GM21367 (cell line): Measurements from ENCODE around the gene CDCA3.

Experiments used
- ATAC-seq: cut with Tn5 transposase; IDR thresholded peaks from one replicate; pipeline ENCODE4 v1.9.1; 2021; ENCODE audit not compliant: unreplicated experiment

CDCA3 gene

GRCh38 chr12:6855322-6855721, 4.2 kb upstream of the CDCA3 start:
- ATAC-seq, result no peak

- ATAC-seq, result no peak
Observed at GRCh38 chr12:6854036-6854435, 3.0 kb upstream of the CDCA3 start.

GRCh38 chr12:6853626-6854025, 2.5 kb upstream of the CDCA3 start:
- ATAC-seq, result no peak

DNA sequence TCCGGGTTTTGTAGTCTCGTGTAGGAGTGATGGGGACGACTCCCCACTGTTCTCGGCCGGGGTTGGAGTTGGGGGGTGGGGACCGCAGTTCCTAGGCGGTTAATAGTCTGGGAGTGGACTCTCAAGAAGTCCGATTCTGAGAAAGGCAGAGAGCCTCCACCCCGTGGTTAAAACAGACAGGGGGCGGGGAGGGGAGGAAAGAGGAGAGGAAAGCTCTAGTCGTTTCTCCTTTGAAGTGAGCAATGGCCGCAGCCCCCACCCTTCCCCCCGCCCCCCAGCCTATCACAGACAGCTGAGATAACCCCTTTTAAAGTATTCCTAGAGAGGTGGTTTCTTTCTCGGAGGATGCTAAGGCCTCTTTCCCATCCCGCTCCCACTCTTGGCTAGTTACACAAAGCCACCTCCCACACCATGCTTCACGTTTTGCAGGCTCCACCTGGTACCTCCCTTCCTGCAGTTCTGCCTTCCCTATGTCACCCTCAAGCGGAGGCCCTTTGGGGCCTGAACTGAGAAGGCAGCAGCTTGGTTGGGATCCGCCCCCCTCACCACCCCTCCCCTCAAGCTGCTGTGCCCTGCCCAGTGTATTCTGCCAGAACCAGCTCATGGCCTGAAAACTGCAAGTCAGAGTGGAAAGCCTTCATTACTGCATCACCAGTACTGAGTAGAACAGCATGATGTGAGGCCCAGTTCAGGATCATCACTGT, 1.7 kb upstream of the CDCA3 start:
- ATAC-seq, result no peak

DNA sequence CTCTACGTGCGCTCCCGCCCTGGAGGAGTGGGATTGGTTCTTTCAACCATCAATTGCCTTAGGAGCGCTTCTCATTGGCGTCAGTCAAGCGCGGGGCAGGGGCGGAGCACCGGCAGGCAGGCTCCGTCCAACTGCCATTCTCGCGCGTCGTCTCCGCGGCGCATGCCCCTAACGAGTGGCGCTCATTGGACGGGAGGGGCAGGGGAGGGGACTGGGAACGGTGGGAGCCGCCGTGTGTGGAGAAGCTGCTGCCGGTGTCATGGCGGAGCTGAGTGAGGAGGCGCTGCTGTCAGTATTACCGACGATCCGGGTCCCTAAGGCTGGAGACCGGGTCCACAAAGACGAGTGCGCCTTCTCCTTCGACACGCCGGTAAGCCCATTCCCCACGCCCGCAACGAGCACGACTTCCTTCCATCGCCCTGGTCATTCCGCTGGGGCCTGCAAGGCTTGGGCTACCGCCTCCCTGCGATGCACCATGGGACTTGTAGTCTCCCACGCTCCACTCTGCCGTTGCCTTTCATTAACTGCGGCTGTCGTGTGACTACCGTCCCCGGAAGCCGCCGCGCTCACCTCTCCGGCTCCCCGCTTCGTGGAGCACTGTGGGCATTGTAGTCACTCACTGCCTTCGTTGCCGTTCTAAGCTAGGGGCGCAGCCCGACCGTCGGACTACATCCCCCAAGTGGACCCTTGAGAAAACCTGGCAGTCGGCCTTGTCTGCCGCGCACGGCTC, 1.0 kb upstream of the CDCA3 start, which contains the start of gene USP5:
Gene USP5, plus strand, starts transcription at position 230 of the 730 bp plus-strand sequence. Its CDS starts 30 bp downstream, at position 260.
- peak; percentile 68 for ATAC-seq

DNA sequence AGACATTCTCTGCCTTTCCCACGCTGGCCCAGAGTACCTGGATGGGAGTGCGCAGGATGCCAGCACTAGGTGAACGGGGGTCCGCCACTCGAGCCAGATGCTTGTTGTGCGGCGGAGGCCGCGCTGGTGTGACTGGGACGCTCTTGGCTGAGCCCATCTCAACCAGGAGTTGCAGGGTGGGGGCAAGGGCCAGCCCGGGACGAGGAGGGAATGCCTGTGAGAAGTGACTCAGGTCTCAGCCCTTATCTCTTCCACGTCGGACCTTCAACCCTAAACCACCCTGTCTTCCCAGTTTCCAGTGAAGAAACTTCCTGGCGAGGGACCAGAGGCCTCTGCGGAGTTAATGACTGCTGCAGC, 312 bp downstream of the CDCA3 start:
- no peak for ATAC-seq

GRCh38 chr12:6849976-6850560, 1.0 kb downstream of the CDCA3 start:
- no peak for ATAC-seq

- no peak for ATAC-seq
Observed at GRCh38 chr12:6849427-6849826, 1.7 kb downstream of the CDCA3 start.

GRCh38 chr12:6847676-6848075, 3.4 kb downstream of the CDCA3 start:
- ATAC-seq, result no peak

GRCh38 chr12:6846316-6846869, 4.7 kb downstream of the CDCA3 start:
- ATAC-seq, result no peak

DNA sequence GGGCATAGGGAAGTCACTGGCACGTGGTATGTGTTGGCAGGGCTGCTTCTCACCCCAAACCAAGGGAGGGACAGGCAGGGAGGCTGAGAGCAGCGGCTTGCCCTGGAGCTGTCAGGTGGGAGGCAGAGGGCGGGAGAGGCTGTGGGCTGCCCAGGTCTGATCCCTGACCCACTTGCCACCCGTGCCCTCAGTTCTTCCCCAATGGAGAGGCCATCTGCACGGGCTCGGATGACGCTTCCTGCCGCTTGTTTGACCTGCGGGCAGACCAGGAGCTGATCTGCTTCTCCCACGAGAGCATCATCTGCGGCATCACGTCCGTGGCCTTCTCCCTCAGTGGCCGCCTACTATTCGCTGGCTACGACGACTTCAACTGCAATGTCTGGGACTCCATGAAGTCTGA, 5.7 kb downstream of the CDCA3 start:
- no peak for ATAC-seq

DNA sequence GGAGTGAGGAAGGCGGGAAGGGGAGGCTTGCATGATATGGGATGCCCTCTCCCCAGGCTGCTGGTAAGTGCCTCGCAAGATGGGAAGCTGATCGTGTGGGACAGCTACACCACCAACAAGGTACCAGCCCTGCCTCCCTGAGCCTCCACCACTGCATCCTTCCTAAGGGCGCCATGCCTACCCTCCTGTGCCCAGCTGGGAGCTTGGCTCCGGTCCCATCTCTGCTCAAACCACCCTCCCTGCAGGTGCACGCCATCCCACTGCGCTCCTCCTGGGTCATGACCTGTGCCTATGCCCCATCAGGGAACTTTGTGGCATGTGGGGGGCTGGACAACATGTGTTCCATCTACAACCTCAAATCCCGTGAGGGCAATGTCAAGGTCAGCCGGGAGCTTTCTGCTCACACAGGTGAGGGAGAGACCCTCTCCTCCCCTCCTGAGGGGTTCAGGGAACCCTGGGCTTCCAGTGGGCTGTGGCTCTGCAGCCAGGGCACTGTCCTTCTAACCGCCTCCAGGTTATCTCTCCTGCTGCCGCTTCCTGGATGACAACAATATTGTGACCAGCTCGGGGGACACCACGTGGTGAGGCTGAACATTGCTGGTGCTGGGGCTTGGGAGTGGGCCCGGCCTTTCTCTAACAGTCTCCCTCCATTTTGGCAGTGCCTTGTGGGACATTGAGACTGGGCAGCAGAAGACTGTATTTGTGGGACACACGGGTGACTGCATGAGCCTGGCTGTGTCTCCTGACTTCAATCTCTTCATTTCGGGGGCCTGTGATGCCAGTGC, 7.8 kb downstream of the CDCA3 start:
- ATAC-seq, result no peak

DNA sequence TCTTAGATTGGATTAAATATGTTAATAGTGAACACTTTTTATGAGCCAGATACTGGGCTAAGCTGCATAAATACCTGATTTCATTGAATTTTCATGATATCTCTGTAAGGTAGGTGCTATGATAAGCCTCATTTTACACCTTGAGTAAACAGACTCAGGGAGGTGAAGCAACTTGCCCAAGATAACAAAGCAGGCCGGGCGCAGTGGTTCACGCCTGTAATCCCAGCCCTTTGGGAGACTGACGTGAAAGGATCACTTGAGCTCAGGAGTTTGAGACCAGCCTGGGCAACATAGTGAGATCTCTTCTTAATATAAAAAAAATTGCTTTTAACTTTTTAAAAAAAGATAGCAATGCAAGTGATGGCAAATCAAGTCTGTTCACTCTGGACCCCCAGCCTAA, 9.0 kb downstream of the CDCA3 start:
- ATAC-seq, result no peak

DNA sequence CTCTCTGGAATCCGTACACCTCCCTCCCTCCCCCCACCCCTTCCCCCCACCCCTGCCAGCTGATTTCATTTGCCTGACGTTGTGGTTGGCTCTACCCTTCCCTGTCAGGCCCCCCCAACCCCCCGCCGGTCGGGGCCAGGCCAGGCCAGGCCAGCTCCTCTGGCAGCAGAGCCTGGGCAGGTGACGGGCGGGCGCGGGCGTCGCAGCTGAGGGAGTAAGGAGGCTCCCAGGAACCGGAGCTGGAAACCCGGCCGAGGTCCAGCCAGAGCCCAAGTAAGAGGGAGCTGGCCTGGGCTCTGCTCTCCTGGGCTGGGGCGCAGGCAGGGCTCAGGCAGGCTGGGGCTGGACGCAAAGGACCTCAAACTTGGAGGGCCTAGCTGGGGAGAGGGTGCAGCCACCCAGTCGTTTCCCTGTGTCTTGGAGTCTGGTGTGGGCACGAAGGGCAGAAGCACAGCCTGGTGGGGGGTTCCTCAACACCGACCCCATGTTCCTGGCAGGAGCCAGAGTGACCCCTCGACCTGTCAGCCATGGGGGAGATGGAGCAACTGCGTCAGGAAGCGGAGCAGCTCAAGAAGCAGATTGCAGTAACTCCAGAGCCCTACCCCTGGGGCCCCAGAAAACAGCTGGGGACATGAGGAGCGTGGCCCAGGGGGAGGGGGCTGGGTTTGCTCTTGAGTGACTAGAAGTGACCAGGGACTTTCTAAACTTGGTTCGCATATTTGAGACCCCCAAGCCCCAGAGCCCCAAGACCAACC, 10.1 kb downstream of the CDCA3 start, which contains the start of gene GNB3:
Gene GNB3, plus strand, starts transcription at position 165 of the 755 bp plus-strand sequence. Its CDS starts 363 bp downstream, at position 528.
- no peak for ATAC-seq

DNA sequence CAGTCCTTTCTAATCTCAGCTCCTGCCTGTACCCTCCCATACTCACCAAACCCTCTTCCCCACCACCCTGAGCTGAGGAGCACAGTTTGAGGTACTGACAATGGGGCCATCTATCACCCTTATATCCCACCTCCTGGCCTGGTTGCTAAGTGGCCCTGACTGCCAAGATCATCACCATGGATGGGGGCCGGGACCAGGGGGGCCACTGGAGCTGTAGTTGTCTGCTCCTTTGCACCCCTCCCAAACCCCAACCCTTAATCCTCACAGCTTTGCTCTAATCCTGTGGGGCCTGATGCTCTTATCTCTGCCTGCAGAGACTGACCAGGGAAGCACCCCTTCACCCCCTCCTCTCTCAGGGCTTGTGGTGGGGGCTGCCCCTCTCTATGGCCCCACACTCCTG, 10.8 kb downstream of the CDCA3 start:
- ATAC-seq, result no peak

DNA sequence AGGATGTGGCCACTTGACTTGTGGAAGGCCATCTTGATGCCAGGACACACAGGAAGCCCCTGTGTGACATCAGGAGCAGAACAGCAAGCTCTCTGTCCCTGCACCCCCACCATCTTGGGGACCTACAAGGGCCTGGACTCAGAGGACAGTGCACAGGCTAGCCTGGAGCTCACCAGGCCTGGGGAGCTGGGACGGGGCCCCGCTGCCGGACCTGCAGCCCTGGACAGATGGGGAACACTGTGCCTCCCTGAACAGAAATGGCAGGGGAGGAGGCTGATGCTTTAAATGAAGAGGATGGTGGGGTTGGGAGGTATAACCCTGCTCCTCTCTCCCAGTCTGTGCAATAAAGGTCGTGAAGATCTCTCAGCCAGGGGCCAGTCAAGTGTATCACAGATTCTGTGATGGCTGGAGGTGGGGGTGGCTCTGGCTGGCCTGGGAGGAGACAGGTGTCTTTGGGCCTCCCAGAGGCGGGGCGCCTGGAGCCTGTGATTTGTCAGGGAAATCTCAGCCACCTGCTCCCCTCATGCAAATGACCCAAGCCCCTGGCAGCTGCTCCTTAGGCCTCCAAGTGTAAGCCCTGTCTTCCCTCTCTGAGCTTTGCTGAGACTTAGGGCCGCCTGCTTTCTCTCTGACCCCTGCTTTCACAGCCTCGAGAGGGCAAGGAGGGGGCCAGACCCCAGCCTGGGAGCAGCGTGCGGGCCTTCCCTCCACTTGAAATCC, 11.4 kb downstream of the CDCA3 start:
- peak; percentile 52 for ATAC-seq

DNA sequence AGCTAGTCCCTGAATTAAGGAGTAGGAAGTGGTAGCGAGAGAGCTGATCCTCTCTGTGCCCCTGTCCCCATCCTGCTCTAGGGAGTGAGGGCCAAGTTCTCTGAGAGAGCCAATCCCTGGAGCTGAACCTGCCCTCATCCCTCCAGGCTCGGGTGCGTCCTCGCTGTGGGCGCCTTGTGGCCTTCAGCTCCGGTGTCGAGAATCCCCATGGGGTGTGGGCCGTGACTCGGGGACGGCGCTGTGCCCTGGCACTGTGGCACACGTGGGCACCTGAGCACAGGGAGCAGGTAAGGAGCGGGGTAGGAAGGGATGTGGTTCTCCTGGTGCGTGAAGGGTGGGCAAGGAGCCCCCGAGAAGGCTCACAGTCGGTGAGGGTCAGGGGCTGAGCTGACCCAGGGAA, 12.2 kb downstream of the CDCA3 start:
- ATAC-seq, result no peak

DNA sequence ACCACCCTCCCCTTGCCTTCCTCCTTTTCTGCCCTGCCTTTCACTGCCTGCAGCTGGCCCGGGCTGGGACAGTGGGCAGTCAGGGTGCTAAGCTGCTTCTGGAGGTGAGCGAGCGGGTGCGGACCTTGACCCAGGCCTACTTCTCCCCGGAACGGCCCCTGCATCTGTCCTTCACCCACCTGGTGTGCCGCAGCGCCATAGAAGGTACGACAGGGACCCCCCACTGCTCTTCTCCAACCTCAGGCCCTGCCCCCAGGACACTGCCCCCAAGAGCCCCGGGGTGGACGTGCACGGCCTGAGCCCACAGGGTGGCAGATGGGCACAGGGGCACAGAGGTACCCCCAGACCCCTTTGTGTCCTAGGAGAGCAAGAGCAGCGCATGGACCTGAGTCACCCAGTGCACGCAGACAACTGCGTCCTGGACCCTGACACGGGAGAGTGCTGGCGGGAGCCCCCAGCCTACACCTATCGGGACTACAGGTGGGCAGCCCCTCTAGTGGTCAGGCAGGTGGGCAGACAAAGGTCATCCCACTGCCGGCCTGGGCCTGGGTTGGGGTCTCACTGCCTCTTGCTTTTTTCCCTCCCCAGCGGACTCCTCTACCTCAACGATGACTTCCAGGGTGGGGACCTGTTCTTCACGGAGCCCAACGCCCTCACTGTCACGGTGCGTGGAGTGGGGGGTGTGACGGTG, 13.6 kb downstream of the CDCA3 start:
- ATAC-seq, result no peak

DNA sequence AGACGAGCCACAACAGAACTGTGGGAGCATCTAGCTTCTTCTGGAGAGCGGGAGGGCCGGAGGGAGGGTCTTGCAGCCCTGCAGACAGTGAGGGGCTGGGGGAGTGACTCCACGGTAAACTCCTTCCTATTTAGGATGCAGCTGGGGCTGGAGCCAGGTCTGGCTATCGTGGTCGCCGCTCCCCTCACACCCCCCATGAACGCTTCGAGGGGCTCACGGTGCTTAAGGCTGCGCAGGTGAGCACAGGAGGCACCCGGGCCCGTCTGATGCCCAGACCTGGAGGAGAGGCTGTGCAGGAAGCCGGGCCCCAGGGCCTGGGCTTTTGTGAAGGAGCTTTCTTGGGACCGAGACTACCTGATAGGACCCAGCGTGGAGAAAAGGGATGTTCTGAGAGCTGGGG, 14.2 kb downstream of the CDCA3 start:
- ATAC-seq, result no peak
